SK-N-SH treated with all-trans-retinoic acid at 6 μM for 48 hours (cell line): Measurements from ENCODE around the gene TMC2.

Source experiments
- ATAC-seq: fragments of 200-7000 bp; cut with Tn5 transposase; 3 replicates; pipeline ENCODE4 v1.9.1; 2020; ENCODE audit warnings: mild to moderate bottlenecking, moderate library complexity
- ARNTL ChIP-seq: fragments of 450-650 bp; formaldehyde crosslinking; IDR thresholded peaks from 2 replicates; pipeline ENCODE4 v1.5.0; 2020; ENCODE audit warnings: low read depth, mild to moderate bottlenecking, moderate library complexity, borderline replicate concordance
- BACH2 ChIP-seq: fragments of 250-450 bp; sonication (Bioruptor Pico); IDR thresholded peaks from 2 replicates; pipeline ENCODE4 v1.9.0; 2021; ENCODE audit warnings: mild to moderate bottlenecking, borderline replicate concordance
- CREB5 ChIP-seq: fragments of 250-450 bp; sonication (Bioruptor Pico); IDR thresholded peaks from 2 replicates; pipeline ENCODE4 v1.5.1; 2020; ENCODE audit warnings: low read depth, mild to moderate bottlenecking, moderate library complexity
- CSDC2 ChIP-seq: fragments of 250-450 bp; sonication (Bioruptor Pico); IDR thresholded peaks from 2 replicates; pipeline ENCODE4 v1.5.0; 2020; ENCODE audit warnings: mild to moderate bottlenecking, moderate library complexity
- ESRRG ChIP-seq: fragments of 250-450 bp; sonication (Bioruptor Pico); IDR thresholded peaks from 2 replicates; pipeline ENCODE4 v1.6.1; 2021; ENCODE audit warnings: mild to moderate bottlenecking
- GLIS3 ChIP-seq: fragments of 250-450 bp; sonication (Bioruptor Pico); IDR thresholded peaks from 2 replicates; pipeline ENCODE4 v1.5.0; 2020; ENCODE audit warnings: mild to moderate bottlenecking, moderate library complexity
- ISL1 ChIP-seq: fragments of 250-450 bp; sonication (Bioruptor Pico); IDR thresholded peaks from 2 replicates; pipeline ENCODE4 v2.1.2; 2022; ENCODE audit warnings: mild to moderate bottlenecking, moderate library complexity
- OSR1 ChIP-seq: fragments of 250-450 bp; sonication (Bioruptor Pico); IDR thresholded peaks from 2 replicates; pipeline ENCODE4 v1.8.0; 2022; ENCODE audit warnings: moderate library complexity, mild to moderate bottlenecking, inconsistent platforms
- PPARA ChIP-seq: fragments of 250-450 bp; sonication (Bioruptor Pico); IDR thresholded peaks from 2 replicates; pipeline ENCODE4 v1.5.0; 2020; ENCODE audit warnings: mild to moderate bottlenecking, borderline replicate concordance
- RARB ChIP-seq: fragments of 250-450 bp; sonication (Bioruptor Pico); IDR thresholded peaks from 2 replicates; pipeline ENCODE4 v1.8.0; 2021; ENCODE audit warnings: mild to moderate bottlenecking, moderate library complexity
- SNAI2 ChIP-seq: fragments of 250-450 bp; sonication (Bioruptor Pico); IDR thresholded peaks from 2 replicates; pipeline ENCODE4 v1.5.0; 2020; ENCODE audit warnings: mild to moderate bottlenecking, moderate library complexity
- TCF4 ChIP-seq: fragments of 250-450 bp; sonication (Bioruptor Pico); IDR thresholded peaks from 2 replicates; pipeline ENCODE4 v1.8.0; 2021; ENCODE audit warnings: mild to moderate bottlenecking, moderate library complexity, borderline replicate concordance
- TOX ChIP-seq: fragments of 250-450 bp; sonication (Bioruptor Pico); IDR thresholded peaks from 2 replicates; pipeline ENCODE4 v1.8.0; 2021; ENCODE audit warnings: mild to moderate bottlenecking, moderate library complexity, borderline replicate concordance
- TSHZ2 ChIP-seq: fragments of 250-450 bp; sonication (Bioruptor Pico); IDR thresholded peaks from 2 replicates; pipeline ENCODE4 v1.5.0; 2020; ENCODE audit warnings: mild to moderate bottlenecking, moderate library complexity
- ZC3H10 ChIP-seq: fragments of 250-450 bp; sonication (Bioruptor Pico); IDR thresholded peaks from 2 replicates; pipeline ENCODE4 v1.5.1; 2021; ENCODE audit warnings: mild to moderate bottlenecking, moderate library complexity
- ZFP3 ChIP-seq: fragments of 250-450 bp; sonication (Bioruptor Pico); IDR thresholded peaks from 2 replicates; pipeline ENCODE4 v1.5.0; 2020; ENCODE audit warnings: mild to moderate bottlenecking, moderate library complexity
- ZFP30 ChIP-seq: fragments of 450-650 bp; formaldehyde crosslinking; IDR thresholded peaks from 2 replicates; pipeline ENCODE4 v1.5.0; 2022; ENCODE audit warnings: mild to moderate bottlenecking, moderate library complexity
- ZNF565 ChIP-seq: fragments of 450-650 bp; formaldehyde crosslinking; conservative IDR thresholded peaks from 2 replicates; pipeline ENCODE4 v1.5.0; 2020; ENCODE audit warnings: low read depth, mild to moderate bottlenecking, moderate library complexity
- ZNF70 ChIP-seq: fragments of 450-650 bp; formaldehyde crosslinking; IDR thresholded peaks from 2 replicates; pipeline ENCODE4 v1.5.0; 2020; ENCODE audit warnings: mild to moderate bottlenecking, moderate library complexity
- ZNF8 ChIP-seq: fragments of 450-650 bp; formaldehyde crosslinking; IDR thresholded peaks from 2 replicates; pipeline ENCODE4 v1.5.0; 2020; ENCODE audit warnings: mild to moderate bottlenecking, moderate library complexity
- TF ChIP-seq, protein P1 (sequence below): fragments of 250-450 bp; sonication (Bioruptor Pico); IDR thresholded peaks from 2 replicates; pipeline ENCODE4 v1.8.0; 2021; ENCODE audit warnings: low read depth, mild to moderate bottlenecking, moderate library complexity, borderline replicate concordance

TMC2 gene

DNA sequence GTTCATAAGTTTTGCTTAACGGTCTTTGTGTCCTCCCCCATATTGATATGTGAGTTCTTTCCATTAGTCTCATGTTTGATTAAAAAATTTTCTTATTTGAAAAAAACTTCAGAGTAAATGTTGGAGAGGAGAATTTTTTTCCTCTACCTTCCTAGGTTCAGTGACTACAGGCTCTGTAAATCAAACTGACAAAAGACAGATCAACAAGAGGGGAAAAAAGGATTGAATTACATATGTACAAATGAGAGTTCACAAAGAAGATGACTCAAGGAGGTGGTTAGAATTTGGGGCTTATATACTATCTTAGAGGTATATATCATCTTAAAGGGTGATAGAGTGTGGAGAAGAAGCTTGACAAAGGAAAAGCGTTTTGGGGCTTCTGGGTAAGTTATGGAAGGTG lies 5.6 kb downstream of the TMC2 start:
- TF ChIP-seq ISL1, result no peak
- no peak for TF ChIP-seq TOX (CRISPR knock-in tag)
- TF ChIP-seq ZNF8 (CRISPR knock-in tag), result no peak
- no peak for TF ChIP-seq ZFP3 (CRISPR knock-in tag)
- no peak for TF ChIP-seq ZFP30 (CRISPR knock-in tag)
- TF ChIP-seq OSR1, result no peak
- TF ChIP-seq BACH2 (CRISPR knock-in tag), result no peak
- TF ChIP-seq CREB5 (CRISPR knock-in tag), result no peak

GRCh38 chr20:2542361-2542760 lies 6.0 kb downstream of the TMC2 start:
- TF ChIP-seq ISL1 (no peak), CREB5 (CRISPR knock-in tag) (no peak), ARNTL (CRISPR knock-in tag) (no peak), ESRRG (CRISPR knock-in tag) (no peak), TSHZ2 (CRISPR knock-in tag) (no peak), ZFP3 (CRISPR knock-in tag) (no peak), PPARA (CRISPR knock-in tag) (no peak), RARB (CRISPR knock-in tag) (no peak), ZC3H10 (CRISPR knock-in tag) (no peak), OSR1 (no peak), TOX (CRISPR knock-in tag) (no peak), TCF4 (CRISPR knock-in tag) (no peak), BACH2 (CRISPR knock-in tag) (no peak), CSDC2 (CRISPR knock-in tag) (no peak), ZNF8 (CRISPR knock-in tag) (no peak), SNAI2 (CRISPR knock-in tag) (no peak), ZNF70 (CRISPR knock-in tag) (no peak)
- TF ChIP-seq, protein P1, sequence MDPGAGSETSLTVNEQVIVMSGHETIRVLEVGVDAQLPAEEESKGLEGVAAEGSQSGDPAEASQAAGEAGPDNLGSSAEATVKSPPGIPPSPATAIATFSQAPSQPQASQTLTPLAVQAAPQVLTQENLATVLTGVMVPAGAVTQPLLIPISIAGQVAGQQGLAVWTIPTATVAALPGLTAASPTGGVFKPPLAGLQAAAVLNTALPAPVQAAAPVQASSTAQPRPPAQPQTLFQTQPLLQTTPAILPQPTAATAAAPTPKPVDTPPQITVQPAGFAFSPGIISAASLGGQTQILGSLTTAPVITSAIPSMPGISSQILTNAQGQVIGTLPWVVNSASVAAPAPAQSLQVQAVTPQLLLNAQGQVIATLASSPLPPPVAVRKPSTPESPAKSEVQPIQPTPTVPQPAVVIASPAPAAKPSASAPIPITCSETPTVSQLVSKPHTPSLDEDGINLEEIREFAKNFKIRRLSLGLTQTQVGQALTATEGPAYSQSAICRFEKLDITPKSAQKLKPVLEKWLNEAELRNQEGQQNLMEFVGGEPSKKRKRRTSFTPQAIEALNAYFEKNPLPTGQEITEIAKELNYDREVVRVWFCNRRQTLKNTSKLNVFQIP (CRISPR knock-in tag), result no peak
- ATAC-seq, result no peak

More for the DNA sequence above, 5.6 kb downstream of the TMC2 start:
- no peak for ATAC-seq

DNA sequence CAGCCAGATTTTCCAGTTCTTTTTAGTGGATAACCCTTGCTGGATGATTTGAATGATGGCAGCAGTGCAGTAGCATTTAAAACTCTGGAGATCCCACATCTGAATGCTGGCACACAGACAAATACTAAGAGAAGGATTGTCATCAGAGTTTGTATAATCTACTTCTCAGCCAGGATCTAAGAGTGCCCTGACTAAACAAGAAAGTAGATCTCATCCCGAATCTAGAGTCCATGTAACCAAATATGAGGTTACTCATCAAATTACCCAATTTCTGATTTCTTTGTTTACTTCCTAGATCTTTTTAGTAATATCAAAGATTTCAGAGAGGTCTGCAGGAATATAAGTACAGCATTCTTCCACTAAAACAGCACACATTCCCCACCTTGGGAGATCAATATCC lies 7.8 kb downstream of the TMC2 start:
- ATAC-seq, result no peak
- TF ChIP-seq ARNTL (CRISPR knock-in tag), result no peak
- no peak for TF ChIP-seq CREB5 (CRISPR knock-in tag)
- TF ChIP-seq ISL1, result no peak
- TF ChIP-seq ZNF565 (CRISPR knock-in tag), result no peak
- no peak for TF ChIP-seq PPARA (CRISPR knock-in tag)
- TF ChIP-seq ZNF8 (CRISPR knock-in tag), result no peak
- no peak for TF ChIP-seq ESRRG (CRISPR knock-in tag)
- no peak for TF ChIP-seq GLIS3 (CRISPR knock-in tag)
- TF ChIP-seq OSR1, result no peak
- TF ChIP-seq RARB (CRISPR knock-in tag), result no peak
- no peak for TF ChIP-seq ZNF70 (CRISPR knock-in tag)
- TF ChIP-seq CSDC2 (CRISPR knock-in tag), result no peak
